Adipose tissue (tissue), 3 donors: Measurements from ENCODE around the gene HSD11B1L. TPM values are rescaled to one million over a fixed set of nuclear protein-coding genes. Genes with fewer than 3 reads are reported as not detected.
"Not testable (repeated sequence)": the region's sequence is repeated elsewhere in the genome, so short reads cannot be mapped to it uniquely, and the experiment has no call there.

Experiments used
- H3K27ac ChIP-seq: one replicate; pipeline ENCODE4 v1.5.1; 2013; ENCODE audit warnings: low read depth, low read length
- WGBS, 3 donors: extraction: QIAGEN DNeasy Blood & Tissue Kit; methylation state at CpG; one replicate each; pipeline ENCODE4 v1.1.7; 2013; 5-methylcytosine and 5-hydroxymethylcytosine counted together
- polyA plus RNA-seq, 3 donors: library from polyadenylated mRNA; stranded (reverse); fragments of 200-250 nt; gene quantifications; one replicate each; pipeline ENCODE4 v1.2.3, GENCODE V29; 2013
- donor health status: healthy with polysubstance abuse.
- donor health status: Bipolar disorder and iron deficiency.
- donor health status: healthy.

Gene HSD11B1L
- polyA plus RNA-seq, 3 donors = 5.4 to 7.5 (median 6.5) TPM

DNA sequence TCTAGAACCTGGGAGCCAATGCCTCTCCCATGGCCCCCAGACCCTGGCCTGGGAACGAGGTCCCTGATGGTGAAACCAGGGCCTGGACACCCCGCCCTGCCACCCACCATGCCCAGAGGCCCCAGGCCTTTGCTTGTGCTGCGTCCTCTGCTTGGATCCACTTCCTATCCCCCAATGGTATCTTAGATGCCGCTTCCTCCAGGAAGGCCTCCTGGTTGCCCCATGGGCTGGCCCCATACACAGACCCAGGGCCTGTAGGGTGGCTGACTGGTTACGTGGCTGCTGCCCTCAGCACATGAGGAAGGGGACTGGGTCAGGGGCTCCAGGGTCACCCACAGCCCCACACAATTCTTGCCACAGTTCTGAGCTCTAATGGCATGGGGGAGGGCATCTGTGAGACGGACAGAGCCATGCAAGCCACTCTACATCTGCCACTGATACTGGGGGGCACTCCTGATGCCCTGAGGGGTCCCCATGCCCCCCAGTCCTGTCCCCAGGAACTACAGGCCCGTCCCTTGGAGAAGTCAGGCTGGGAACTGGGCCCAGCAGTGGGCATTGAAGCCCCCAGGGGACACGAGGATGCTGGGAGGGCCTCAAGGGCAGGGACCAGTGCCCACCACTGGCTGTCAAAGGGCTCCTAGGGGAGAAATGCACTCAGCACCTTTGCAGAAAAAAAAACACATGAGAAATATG is 14.3 kb downstream of the HSD11B1L start:
- WGBS, 3 donors = 88 to 93% (median 88%) methylated on average over 8 of the region's 8 CpGs
- no peak overlapping the region for H3K27ac ChIP-seq

DNA sequence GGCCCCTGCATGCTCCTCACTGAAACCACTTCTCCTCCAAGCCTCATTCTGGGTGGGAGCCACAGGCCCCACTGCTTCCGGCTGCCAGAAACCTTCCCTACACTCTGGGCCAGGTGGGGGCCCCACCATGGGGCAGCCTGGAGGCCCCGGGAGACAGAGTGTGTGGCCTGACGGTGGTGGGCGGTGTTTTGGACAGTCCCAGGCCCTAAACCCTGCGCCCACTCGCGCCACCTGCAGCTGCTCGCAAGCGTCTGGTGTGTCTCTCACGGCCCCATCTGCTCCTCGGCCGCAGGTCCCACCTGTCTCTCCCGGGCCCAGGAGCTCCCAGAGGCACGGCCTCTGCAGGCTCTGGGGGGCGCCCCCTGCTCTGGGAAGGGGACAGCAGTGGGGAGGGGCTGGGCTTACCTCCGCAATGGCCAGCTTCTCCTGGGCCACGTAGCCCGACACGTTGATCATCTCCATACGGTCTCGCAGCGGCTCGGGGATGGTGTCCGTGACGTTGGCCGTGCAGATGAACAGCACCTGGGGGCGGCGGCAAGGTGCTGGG is 14.9 kb downstream of the HSD11B1L start:
- no peak overlapping the region for H3K27ac ChIP-seq
- WGBS, 3 donors = 84 to 86% (median 84%) methylated on average over 25 to 28 of the region's 28 CpGs

- 86 to 92% (median 89%) methylated on average over 39 to 42 of the region's 42 CpGs for WGBS, 3 donors
Measured at GRCh38 chr19:5696196-5697021, 15.6 kb downstream of the HSD11B1L start.

GRCh38 chr19:5697022-5697889 is 16.4 kb downstream of the HSD11B1L start:
- H3K27ac ChIP-seq = no peak overlapping the region
- WGBS, 3 donors = 79 to 88% (median 80%) methylated on average over 25 of the region's 25 CpGs

More at GRCh38 chr19:5696196-5697021, 15.6 kb downstream of the HSD11B1L start:
- no peak overlapping the region for H3K27ac ChIP-seq

- WGBS, 3 donors = 82 to 86% (median 84%) methylated on average over 29 to 30 of the region's 30 CpGs
- no peak overlapping the region for H3K27ac ChIP-seq
Measured at GRCh38 chr19:5697890-5698634, 17.2 kb downstream of the HSD11B1L start.

DNA sequence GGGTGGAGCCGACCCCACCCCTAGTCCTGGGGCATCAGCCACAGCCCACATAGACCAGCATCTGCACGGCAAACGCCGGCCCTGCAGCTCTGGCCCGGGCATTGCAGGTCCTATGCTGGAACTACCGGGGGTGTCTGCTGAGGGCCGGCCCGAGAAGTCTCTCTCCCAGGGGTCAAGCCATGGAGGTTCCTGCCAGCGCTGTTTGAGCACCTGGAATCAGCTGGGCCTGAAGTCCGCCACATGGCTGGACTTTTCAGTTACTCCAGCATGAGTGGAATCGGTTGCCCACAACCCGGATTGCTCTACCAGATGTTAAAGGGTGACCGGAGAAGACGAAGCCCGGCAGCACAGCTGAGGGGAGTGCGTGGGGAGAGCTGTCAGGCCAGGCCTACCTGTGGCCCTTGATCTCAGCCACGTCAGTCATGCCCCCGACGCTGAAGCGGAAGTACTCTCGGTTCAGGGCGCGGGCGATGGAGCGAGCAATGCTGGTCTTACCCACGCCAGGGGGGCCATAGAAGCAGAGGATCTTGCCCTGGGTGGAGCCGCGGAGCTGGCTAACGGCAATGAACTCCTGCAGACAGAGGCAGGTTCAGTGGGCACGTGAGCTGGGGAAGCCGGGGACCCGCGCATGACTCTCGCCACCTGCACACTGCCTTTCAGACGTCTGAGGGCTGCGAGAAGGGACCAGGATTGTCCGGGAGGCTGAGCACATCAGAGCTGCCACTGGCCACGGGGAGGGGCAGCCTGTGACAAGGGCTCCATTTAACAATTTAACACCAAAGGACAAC is 18.0 kb downstream of the HSD11B1L start:
- no peak overlapping the region for H3K27ac ChIP-seq
- 87 to 93% (median 92%) methylated on average over 38 of the region's 38 CpGs for WGBS, 3 donors

- H3K27ac ChIP-seq = no peak overlapping the region
- 95 to 96% (median 95%) methylated on average over 22 of the region's 22 CpGs for WGBS, 3 donors
Measured at GRCh38 chr19:5700455-5701092, 19.7 kb downstream of the HSD11B1L start.

GRCh38 chr19:5702053-5702410 is 21.2 kb downstream of the HSD11B1L start:
- H3K27ac ChIP-seq = not testable (repeated sequence)
- WGBS, 3 donors = 88 to 100% (median 91%) methylated on average over 2 to 11 of the region's 28 CpGs

- H3K27ac ChIP-seq = no peak overlapping the region
- 94 to 96% (median 95%) methylated on average over 38 to 40 of the region's 40 CpGs for WGBS, 3 donors
Measured at GRCh38 chr19:5703819-5704818, 23.3 kb downstream of the HSD11B1L start.

DNA sequence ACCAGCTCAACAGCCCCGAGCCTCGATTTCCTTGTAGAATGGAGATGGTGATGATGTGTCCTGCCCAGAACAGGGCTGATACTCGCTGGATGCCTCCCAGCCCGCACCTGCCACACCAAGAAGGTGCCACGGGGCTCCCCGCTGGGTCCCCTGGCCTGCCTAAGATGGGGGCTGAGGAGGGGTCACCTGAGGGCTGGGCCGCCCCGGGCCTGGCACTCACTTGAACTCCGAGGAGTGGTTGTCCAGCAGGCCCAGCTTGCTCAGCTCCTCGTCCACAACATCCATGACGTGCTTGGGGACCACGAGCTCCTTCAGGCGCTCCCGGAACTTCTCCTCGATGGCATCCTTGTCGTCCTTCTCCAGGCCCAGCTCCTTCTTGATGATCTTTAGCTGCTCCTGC is 24.7 kb downstream of the HSD11B1L start:
- H3K27ac ChIP-seq = no peak overlapping the region
- WGBS, 3 donors = 84 to 89% (median 88%) methylated on average over 16 of the region's 16 CpGs

DNA sequence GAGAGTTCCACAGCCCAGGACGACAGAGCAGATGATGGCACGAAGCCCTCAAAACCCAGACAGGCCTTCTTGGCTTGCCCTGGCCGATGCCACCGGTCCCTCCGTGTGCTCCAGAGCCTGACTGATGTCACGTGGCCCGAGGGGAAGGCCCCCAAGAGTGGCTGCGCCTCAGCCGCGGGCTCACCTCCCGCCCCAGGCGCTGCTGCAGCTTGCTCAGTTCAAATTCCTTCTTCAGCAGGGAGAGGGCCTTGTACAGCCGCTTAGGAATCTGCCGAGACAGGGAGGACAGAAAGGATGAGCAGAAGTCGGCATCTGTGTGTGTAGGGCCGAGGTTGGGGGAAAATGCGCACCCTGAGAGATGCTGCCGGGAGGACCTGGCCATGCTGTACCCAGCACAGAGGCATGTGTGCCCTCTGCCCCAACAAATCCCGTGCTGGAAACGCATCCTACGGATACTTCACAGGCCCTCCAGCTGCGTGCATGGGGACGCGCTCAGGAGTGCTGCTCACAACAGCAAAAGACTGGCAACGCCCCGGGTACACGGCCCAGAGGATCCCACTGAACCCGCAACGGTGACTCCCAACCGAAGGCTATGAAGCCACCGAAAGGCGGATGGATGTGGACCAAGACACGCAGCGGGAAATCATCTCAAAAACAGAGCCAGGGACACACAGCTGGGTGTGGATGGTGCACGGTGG is 26.2 kb downstream of the HSD11B1L start:
- 94 to 96% (median 95%) methylated on average over 35 of the region's 35 CpGs for WGBS, 3 donors
- H3K27ac ChIP-seq = no peak overlapping the region

- WGBS, 3 donors = 90 to 94% (median 91%) methylated on average over 34 to 37 of the region's 37 CpGs
Measured at GRCh38 chr19:5707576-5708575, 27.0 kb downstream of the HSD11B1L start.

DNA sequence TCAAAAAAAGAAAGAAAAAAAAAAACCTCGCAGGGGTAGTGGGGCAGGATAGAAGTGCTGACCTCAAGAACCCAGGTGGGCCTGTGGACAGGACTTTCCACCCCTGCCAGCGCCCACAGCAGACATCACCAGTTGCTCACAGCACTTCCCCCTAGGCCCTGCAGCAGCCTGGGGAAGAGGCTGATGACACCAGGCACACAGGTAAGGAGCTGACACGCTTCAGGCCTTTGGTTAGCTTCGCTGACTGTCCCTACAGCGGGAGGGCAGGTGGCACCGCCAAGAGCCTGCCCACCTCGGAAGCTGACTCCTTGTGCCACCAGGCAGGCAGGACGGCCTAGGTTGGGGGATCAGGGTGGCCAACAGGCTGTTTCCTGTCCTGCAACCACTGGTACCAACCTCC is 30.2 kb downstream of the HSD11B1L start:
- 94 to 97% (median 96%) methylated on average over 8 of the region's 8 CpGs for WGBS, 3 donors
- no peak overlapping the region for H3K27ac ChIP-seq

More at GRCh38 chr19:5707576-5708575, 27.0 kb downstream of the HSD11B1L start:
- no peak overlapping the region for H3K27ac ChIP-seq

GRCh38 chr19:5711713-5712161 is 30.9 kb downstream of the HSD11B1L start:
- 83 to 93% (median 89%) methylated on average over 24 to 25 of the region's 25 CpGs for WGBS, 3 donors
- no peak overlapping the region for H3K27ac ChIP-seq
